Measurements from ENCODE around the gene SMIM21. TPM values are rescaled to one million over a fixed set of nuclear protein-coding genes. Genes with fewer than 3 reads are reported as not detected.

SMIM21 gene
- total RNA-seq, 1 experiment from 2014 or later = not detected

DNA sequence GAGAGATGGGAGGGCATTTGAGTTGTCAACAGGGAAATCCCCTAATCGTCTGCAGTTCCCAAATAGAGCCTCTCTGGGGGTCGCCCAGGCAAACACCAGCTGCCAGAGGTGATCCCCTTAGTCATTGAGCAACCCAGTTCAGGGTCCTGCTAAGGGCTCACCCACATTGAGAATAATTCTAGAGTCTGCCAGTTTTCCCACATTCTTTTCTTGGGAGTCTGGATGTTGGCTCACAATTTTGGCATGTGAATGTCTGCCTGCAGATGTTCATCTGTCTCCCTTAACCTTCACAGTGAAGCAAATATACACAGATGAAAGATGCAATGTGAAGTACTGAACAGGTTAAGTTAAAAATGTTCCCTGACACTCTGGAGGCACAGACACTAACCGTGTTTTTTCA, 11.4 kb upstream of the SMIM21 start:
- no peak for ATAC-seq
- H3K9me3 Mint-ChIP-seq = no peaks in the 10 kb centered on the region

DNA sequence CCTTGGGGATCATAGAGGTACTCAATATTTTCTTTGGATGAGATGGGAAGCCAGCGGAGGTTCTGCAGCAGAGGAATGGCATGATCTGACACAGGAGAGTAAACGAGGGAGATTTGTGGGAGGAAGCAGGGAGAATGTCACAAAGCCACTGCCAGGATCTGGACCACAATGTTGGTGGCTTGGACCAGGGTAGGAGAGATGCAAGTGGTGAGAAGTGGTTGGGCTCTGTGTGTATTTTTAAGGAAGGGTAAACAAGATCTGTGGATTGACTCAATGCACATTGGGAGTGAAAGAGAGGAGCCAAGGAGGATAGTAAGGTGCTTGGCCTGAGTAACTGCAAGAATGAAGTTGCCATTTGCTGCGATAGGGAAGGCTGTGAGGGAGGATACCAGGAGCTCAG, 10.5 kb upstream of the SMIM21 start:
- no peaks in the 10 kb centered on the region for H3K36me3 Mint-ChIP-seq
- ATAC-seq (no peak), DNase-seq (ENCODE audit: low spot score) (no peak)
- H3K27me3 Mint-ChIP-seq (ENCODE audit: low read depth) = no peaks in the 10 kb centered on the region
- H3K4me1 Mint-ChIP-seq = peaks cover 19% of the 10 kb centered on the region
- H3K27ac Mint-ChIP-seq = no peak overlapping the region
- no peaks in the 10 kb centered on the region for H3K9me3 Mint-ChIP-seq
- POLR2A ChIA-PET = no interaction called here
- no peak overlapping the region for H3K4me3 Mint-ChIP-seq
- TF ChIP-seq, protein P1, sequence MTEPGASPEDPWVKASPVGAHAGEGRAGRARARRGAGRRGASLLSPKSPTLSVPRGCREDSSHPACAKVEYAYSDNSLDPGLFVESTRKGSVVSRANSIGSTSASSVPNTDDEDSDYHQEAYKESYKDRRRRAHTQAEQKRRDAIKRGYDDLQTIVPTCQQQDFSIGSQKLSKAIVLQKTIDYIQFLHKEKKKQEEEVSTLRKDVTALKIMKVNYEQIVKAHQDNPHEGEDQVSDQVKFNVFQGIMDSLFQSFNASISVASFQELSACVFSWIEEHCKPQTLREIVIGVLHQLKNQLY (CRISPR knock-in tag; IDR thresholded peaks at IDR 0.05) = no peak
- TF ChIP-seq, protein P2, sequence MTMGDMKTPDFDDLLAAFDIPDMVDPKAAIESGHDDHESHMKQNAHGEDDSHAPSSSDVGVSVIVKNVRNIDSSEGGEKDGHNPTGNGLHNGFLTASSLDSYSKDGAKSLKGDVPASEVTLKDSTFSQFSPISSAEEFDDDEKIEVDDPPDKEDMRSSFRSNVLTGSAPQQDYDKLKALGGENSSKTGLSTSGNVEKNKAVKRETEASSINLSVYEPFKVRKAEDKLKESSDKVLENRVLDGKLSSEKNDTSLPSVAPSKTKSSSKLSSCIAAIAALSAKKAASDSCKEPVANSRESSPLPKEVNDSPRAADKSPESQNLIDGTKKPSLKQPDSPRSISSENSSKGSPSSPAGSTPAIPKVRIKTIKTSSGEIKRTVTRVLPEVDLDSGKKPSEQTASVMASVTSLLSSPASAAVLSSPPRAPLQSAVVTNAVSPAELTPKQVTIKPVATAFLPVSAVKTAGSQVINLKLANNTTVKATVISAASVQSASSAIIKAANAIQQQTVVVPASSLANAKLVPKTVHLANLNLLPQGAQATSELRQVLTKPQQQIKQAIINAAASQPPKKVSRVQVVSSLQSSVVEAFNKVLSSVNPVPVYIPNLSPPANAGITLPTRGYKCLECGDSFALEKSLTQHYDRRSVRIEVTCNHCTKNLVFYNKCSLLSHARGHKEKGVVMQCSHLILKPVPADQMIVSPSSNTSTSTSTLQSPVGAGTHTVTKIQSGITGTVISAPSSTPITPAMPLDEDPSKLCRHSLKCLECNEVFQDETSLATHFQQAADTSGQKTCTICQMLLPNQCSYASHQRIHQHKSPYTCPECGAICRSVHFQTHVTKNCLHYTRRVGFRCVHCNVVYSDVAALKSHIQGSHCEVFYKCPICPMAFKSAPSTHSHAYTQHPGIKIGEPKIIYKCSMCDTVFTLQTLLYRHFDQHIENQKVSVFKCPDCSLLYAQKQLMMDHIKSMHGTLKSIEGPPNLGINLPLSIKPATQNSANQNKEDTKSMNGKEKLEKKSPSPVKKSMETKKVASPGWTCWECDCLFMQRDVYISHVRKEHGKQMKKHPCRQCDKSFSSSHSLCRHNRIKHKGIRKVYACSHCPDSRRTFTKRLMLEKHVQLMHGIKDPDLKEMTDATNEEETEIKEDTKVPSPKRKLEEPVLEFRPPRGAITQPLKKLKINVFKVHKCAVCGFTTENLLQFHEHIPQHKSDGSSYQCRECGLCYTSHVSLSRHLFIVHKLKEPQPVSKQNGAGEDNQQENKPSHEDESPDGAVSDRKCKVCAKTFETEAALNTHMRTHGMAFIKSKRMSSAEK (CRISPR knock-in tag; IDR thresholded peaks at IDR 0.05; ENCODE audit: borderline replicate concordance) = no peak
- no peak for TF ChIP-seq ZNF219 (CRISPR knock-in tag; IDR thresholded peaks at IDR 0.05; ENCODE audit: borderline replicate concordance)
- TF ChIP-seq, protein P3, sequence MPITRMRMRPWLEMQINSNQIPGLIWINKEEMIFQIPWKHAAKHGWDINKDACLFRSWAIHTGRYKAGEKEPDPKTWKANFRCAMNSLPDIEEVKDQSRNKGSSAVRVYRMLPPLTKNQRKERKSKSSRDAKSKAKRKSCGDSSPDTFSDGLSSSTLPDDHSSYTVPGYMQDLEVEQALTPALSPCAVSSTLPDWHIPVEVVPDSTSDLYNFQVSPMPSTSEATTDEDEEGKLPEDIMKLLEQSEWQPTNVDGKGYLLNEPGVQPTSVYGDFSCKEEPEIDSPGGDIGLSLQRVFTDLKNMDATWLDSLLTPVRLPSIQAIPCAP (CRISPR knock-in tag; IDR thresholded peaks at IDR 0.05) = no peak
- TF ChIP-seq, protein P4, sequence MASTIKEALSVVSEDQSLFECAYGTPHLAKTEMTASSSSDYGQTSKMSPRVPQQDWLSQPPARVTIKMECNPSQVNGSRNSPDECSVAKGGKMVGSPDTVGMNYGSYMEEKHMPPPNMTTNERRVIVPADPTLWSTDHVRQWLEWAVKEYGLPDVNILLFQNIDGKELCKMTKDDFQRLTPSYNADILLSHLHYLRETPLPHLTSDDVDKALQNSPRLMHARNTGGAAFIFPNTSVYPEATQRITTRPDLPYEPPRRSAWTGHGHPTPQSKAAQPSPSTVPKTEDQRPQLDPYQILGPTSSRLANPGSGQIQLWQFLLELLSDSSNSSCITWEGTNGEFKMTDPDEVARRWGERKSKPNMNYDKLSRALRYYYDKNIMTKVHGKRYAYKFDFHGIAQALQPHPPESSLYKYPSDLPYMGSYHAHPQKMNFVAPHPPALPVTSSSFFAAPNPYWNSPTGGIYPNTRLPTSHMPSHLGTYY (CRISPR knock-in tag; IDR thresholded peaks at IDR 0.05) = no peak
- TF ChIP-seq, protein P5, sequence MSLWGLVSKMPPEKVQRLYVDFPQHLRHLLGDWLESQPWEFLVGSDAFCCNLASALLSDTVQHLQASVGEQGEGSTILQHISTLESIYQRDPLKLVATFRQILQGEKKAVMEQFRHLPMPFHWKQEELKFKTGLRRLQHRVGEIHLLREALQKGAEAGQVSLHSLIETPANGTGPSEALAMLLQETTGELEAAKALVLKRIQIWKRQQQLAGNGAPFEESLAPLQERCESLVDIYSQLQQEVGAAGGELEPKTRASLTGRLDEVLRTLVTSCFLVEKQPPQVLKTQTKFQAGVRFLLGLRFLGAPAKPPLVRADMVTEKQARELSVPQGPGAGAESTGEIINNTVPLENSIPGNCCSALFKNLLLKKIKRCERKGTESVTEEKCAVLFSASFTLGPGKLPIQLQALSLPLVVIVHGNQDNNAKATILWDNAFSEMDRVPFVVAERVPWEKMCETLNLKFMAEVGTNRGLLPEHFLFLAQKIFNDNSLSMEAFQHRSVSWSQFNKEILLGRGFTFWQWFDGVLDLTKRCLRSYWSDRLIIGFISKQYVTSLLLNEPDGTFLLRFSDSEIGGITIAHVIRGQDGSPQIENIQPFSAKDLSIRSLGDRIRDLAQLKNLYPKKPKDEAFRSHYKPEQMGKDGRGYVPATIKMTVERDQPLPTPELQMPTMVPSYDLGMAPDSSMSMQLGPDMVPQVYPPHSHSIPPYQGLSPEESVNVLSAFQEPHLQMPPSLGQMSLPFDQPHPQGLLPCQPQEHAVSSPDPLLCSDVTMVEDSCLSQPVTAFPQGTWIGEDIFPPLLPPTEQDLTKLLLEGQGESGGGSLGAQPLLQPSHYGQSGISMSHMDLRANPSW (CRISPR knock-in tag; conservative IDR thresholded peaks at IDR 0.05; ENCODE audit: low read depth) = no peak
- no peak for TF ChIP-seq SP1 (CRISPR knock-in tag; conservative IDR thresholded peaks at IDR 0.05)
- TF ChIP-seq ZNF671 (CRISPR knock-in tag; IDR thresholded peaks at IDR 0.05) = no peak
- TF ChIP-seq, protein P6, sequence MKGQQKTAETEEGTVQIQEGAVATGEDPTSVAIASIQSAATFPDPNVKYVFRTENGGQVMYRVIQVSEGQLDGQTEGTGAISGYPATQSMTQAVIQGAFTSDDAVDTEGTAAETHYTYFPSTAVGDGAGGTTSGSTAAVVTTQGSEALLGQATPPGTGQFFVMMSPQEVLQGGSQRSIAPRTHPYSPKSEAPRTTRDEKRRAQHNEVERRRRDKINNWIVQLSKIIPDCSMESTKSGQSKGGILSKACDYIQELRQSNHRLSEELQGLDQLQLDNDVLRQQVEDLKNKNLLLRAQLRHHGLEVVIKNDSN (CRISPR knock-in tag; IDR thresholded peaks at IDR 0.05) = no peak
- no peak for TF ChIP-seq CREM (CRISPR knock-in tag; IDR thresholded peaks at IDR 0.05)
- CTCF ChIA-PET = no interaction called here

More for the DNA sequence above, 11.4 kb upstream of the SMIM21 start:
- POLR2A ChIA-PET = no interaction called here
- Mint-ChIP-seq H3K27me3 (ENCODE audit: low read depth) (no peaks in the 10 kb centered on the region), H3K4me3 (no peak overlapping the region), H3K4me1 (peaks cover 10% of the 10 kb centered on the region), H3K36me3 (no peaks in the 10 kb centered on the region), H3K27ac (no peak overlapping the region)
- CTCF ChIA-PET = no interaction called here
- TF ChIP-seq GABPB1 (CRISPR knock-in tag; IDR thresholded peaks at IDR 0.05) (no peak), NFE2L1 (CRISPR knock-in tag; IDR thresholded peaks at IDR 0.05) (no peak), SP1 (CRISPR knock-in tag; conservative IDR thresholded peaks at IDR 0.05) (no peak)
- TF ChIP-seq, protein P7, sequence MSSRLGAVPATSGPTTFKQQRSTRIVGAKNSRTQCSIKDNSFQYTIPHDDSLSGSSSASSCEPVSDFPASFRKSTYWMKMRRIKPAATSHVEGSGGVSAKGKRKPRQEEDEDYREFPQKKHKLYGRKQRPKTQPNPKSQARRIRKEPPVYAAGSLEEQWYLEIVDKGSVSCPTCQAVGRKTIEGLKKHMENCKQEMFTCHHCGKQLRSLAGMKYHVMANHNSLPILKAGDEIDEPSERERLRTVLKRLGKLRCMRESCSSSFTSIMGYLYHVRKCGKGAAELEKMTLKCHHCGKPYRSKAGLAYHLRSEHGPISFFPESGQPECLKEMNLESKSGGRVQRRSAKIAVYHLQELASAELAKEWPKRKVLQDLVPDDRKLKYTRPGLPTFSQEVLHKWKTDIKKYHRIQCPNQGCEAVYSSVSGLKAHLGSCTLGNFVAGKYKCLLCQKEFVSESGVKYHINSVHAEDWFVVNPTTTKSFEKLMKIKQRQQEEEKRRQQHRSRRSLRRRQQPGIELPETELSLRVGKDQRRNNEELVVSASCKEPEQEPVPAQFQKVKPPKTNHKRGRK (CRISPR knock-in tag; IDR thresholded peaks at IDR 0.05; ENCODE audit: borderline replicate concordance) = no peak
- TF ChIP-seq, protein P8, sequence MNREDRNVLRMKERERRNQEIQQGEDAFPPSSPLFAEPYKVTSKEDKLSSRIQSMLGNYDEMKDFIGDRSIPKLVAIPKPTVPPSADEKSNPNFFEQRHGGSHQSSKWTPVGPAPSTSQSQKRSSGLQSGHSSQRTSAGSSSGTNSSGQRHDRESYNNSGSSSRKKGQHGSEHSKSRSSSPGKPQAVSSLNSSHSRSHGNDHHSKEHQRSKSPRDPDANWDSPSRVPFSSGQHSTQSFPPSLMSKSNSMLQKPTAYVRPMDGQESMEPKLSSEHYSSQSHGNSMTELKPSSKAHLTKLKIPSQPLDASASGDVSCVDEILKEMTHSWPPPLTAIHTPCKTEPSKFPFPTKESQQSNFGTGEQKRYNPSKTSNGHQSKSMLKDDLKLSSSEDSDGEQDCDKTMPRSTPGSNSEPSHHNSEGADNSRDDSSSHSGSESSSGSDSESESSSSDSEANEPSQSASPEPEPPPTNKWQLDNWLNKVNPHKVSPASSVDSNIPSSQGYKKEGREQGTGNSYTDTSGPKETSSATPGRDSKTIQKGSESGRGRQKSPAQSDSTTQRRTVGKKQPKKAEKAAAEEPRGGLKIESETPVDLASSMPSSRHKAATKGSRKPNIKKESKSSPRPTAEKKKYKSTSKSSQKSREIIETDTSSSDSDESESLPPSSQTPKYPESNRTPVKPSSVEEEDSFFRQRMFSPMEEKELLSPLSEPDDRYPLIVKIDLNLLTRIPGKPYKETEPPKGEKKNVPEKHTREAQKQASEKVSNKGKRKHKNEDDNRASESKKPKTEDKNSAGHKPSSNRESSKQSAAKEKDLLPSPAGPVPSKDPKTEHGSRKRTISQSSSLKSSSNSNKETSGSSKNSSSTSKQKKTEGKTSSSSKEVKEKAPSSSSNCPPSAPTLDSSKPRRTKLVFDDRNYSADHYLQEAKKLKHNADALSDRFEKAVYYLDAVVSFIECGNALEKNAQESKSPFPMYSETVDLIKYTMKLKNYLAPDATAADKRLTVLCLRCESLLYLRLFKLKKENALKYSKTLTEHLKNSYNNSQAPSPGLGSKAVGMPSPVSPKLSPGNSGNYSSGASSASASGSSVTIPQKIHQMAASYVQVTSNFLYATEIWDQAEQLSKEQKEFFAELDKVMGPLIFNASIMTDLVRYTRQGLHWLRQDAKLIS (CRISPR knock-in tag; IDR thresholded peaks at IDR 0.05; ENCODE audit: borderline replicate concordance) = no peak
- no peak for DNase-seq (ENCODE audit: low spot score)
